Stimulated activated CD4-positive, alpha-beta T cell treated with anti-CD3 and anti-CD28 coated beads, Interleukin-15, amount 100 ng/mL, for 24 hours (primary cell): ENCODE data around the gene LGR6.

ENCODE experiments used
- DNase-seq: peaks from one replicate; pipeline ENCODE4 v3.0.0-alpha.2; 2020

LGR6 gene

GRCh38 chr1:202201266-202201665 lies 7.7 kb downstream of the LGR6 start:
- DNase-seq: no peak

- DNase-seq: no peak
These were observed 8.4 kb downstream of the LGR6 start for GRCh38 chr1:202201971-202202370.

- no peak for DNase-seq
These were observed 9.0 kb downstream of the LGR6 start for GRCh38 chr1:202202500-202203168.

GRCh38 chr1:202203238-202204039 lies 9.8 kb downstream of the LGR6 start:
- no peak for DNase-seq

GRCh38 chr1:202204065-202204464 lies 10.5 kb downstream of the LGR6 start:
- DNase-seq: no peak

GRCh38 chr1:202205523-202206190 lies 12.1 kb downstream of the LGR6 start:
- peak; percentile 28 for DNase-seq

GRCh38 chr1:202207292-202207691 lies 13.7 kb downstream of the LGR6 start:
- DNase-seq: no peak

- no peak for DNase-seq
These were observed 14.8 kb downstream of the LGR6 start for GRCh38 chr1:202208351-202208857.

DNA sequence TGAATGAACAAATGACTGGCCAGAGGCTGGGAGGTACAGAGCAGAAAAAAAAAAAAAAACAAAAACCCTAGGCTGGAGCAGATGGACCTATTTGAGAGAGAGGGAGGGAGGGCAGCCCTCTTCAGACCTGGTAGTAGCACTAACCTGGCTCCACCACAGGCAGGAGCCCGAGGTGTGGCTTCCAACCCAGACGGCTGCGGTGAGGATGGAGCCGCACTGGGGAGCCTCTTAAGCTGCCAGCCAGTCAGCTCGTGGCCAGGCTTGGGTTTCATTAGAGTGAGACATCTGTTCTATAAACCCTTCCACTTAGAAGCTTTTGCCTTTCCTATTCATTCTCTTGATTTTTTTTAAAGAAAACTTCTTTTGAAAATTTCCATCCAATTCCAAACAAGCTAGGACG lies 16.8 kb downstream of the LGR6 start:
- DNase-seq: no peak

DNA sequence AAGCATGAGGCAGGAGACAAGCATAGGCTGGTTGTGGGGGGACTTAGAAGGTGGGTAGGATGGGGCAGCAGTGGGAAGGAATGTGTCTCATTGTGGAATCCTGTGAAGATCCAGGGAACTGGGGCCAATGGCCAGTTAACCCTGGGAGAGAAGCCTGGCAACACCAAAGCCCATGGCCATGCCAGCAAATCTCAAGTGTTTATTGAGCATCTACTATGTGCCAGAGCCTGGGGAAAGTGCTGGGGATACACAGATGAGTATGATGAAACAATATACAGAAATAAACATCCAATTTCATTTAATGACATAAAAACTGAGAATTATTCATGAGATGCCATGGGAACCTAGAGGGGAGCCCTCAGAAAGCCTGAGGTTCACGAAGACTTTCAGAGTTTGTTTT lies 17.4 kb downstream of the LGR6 start:
- DNase-seq: no peak

DNA sequence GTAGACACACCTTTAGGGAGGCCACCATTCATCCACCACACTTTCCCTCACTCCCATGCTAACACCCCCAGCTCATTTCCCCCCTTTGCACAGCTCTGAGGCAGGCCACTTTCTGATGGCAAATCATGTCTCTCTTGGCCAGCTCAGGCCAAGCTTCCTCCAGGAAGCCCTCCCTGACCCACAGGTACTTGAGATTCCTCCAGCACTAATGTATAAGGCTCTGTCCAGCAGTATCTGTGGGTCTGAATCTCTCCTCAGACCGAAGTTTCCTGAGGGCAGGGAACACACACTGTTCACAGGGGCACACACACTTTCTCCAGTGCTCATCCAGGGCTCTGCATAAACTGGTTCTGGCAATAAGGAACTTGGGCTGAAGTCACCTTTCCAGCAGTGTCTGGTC lies 19.2 kb downstream of the LGR6 start:
- no peak for DNase-seq

- no peak for DNase-seq
These were observed 19.9 kb downstream of the LGR6 start for GRCh38 chr1:202213361-202214088.

- no peak for DNase-seq
These were observed 20.7 kb downstream of the LGR6 start for GRCh38 chr1:202214089-202214843.

DNA sequence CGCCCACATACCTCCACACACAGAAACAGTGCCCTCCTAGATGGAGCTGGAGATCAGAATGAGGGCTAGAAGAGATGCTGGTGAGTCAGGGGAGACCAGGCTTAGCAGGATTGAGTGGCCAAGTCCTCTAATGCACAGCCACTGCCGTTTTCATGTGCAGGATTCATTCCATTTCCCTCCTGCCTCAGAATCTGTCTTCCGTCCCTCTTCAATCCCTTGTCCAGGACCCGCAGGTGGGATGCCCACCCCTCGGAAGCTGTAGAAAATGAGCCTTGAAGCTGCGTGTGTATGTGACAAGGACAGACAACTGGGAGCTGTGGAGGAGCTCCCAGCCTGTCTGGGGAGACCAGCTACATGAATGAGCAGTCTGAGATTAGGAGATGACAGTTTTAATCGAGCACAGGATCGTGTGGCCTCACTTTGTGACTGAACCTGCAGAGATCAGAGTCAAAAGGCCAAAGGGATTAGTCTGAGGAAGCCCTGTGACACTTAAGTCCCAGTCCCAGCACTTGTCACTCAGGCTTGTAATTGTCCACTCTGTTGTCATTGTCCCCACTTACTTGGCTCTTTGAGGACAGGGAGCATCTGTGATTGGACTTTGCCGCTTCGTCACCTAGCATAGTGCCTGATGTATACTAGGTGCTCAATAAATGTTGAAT lies 22.0 kb downstream of the LGR6 start:
- no peak for DNase-seq

GRCh38 chr1:202216691-202217090 lies 23.1 kb downstream of the LGR6 start:
- DNase-seq: no peak

DNA sequence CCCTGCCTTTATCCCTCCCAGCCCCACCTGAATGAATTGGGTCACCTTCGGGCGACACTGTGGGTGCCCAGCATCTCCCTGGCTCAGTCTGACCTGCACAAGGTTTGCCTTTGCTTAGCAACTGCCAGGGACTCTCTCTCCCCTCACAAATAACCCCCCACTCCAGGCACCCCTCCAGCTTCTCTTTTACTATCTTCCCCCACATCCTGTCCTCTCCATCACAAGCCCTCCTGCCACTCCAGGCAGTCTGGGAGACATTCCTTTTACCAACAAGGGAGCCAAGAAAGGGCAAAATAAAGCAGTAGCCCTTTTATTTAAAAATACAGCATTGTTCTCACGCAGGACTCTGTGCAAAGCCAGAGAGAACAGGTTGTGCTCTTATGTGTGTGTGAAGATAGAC lies 23.9 kb downstream of the LGR6 start:
- DNase-seq: no peak

DNA sequence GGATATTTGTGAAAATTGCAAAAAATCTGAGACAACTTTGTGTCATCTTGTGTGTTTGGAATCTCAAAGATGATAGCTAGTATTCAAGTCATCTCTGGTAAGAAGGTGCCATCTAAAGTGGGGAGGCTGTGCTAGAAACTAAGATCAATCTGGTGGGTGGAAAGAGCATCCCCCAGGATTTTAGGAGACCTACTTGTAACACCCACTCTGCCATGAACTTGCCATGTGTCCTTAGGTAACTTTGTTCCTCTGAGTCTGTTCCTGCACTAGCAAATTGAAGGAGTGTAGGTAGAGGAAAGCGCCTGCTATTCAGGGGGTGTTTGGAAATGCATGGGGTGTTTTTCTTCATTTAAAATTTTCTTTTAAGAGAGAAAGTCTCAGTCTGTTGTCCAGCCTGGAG lies 24.4 kb downstream of the LGR6 start:
- DNase-seq: no peak

- no peak for DNase-seq
These were observed 27.1 kb downstream of the LGR6 start for GRCh38 chr1:202220733-202221132.

DNA sequence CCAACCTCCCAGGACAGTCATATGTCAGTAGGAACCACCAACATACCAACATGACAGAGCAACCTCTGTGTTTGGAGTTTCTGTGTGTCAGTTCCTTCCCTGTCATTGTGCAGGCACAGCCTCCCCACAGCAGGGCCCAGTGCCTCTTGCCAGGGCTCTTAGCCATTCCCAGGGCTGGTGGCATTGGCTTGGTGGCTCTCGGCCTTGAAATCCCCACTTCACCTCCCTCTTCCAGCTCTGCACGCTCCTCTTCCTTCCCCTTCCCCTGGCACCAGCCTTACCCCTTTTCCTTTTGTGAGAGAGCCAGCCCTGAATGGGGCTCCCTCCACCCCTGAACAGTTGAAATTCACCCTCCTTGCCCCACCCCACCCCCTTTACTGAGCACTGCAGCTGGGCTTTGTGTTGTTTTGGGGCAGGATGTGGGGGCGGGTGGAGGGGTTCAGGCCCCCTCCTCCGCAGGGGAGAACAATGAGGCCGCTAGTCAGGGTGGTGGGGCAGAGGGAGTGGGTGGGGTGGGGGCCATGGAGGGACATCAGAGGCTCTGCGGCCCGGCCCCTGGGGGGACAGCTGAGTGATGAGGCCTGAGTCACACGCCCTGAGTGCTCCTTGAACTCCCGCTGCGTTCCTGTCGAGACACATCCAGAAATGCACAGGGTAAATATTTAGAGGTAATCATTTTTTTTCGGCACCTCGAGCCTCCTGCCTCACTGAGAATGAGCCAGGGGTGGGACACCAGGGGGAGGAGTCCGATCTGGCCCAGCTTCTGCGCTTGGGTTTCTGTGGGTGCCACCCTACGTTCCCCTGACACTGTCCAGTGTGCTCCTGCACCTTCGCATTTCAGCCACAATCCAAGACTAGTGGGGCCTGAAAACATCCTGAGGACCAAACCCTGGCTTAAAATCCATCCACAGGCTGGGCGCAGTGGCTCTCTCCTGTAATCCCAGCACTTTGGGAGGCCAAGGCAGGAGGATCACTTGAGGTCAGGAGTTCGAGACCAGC lies 28.6 kb downstream of the LGR6 start:
- no peak for DNase-seq

GRCh38 chr1:202223121-202223860 lies 29.7 kb downstream of the LGR6 start:
- DNase-seq: no peak
